ENCODE results near the gene EDN1. TPM values are rescaled to one million over a fixed set of nuclear protein-coding genes. Genes with fewer than 3 reads are reported as not detected.

EDN1 gene
- total and polyA plus RNA-seq, 7 donors: 3.9 to 9.8 (median 6.4) TPM

DNA sequence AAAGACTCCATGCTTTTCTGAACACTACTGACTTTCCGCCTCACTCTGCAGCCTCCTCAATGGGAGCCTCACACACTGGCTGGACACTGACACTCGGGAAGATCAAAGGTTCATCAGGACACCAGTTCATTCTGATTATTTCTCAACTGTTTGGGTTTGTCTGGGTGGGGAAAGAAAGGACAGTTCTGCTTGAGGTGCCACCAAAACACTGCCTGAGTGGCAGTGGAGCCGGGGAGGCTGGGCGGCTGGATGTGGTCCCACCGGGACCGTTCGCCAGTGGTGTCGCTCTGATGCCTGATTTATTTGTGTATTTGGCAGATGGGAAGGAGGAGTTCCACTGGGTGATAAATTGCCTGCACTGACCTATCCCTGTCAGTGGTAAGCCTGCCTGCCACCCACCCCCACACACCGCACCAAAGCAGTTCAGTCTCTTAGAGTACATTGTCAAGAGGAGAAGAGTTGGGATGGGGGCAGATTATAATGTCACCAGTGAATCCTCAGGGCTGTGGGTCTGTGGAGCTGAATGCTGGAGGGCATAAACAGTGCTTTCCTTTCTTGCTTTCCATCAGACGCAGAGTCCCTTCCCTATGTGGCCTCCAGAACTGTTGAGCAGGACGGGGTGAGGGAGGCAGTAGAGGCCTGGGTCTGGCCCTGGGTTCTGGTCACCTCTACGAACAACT is 49.8 kb downstream of the EDN1 start:
- DNase-seq: no peak
- TF ChIP-seq POLR2AphosphoS5 (IDR thresholded peaks at IDR 0.05) (no peak), EP300 (IDR thresholded peaks at IDR 0.05) (no peak), CTCF (IDR thresholded peaks at IDR 0.05) (no peak), POLR2A (IDR thresholded peaks at IDR 0.05) (no peak)
- Histone ChIP-seq H3K27me3 (peaks cover 0 to 4% (median 0%) of the 10 kb centered on the region in 3 donors), H3K4me1 (no peaks in the 10 kb centered on the region), H3K27ac (no peak overlapping the region), H3K4me3 (no peak overlapping the region), H3K9me3 (no peaks in the 10 kb centered on the region), H3K36me3 (no peaks in the 10 kb centered on the region)
- intact Hi-C loops (cut with DNase I): no loop called here
- WGBS, 2 donors: 86 to 90% methylated on average over 12 of the region's 12 CpGs

- peaks cover 0 to 4% (median 0%) of the 10 kb centered on the region in 3 donors for H3K27me3 ChIP-seq
- intact Hi-C loops (cut with DNase I): no loop called here
- no peaks in the 10 kb centered on the region for H3K4me1 ChIP-seq
- TF ChIP-seq POLR2AphosphoS5 (IDR thresholded peaks at IDR 0.05): no peak
- no peak for TF ChIP-seq POLR2A (IDR thresholded peaks at IDR 0.05)
- no peak for TF ChIP-seq EP300 (IDR thresholded peaks at IDR 0.05)
- no peak for TF ChIP-seq CTCF (IDR thresholded peaks at IDR 0.05)
- H3K27ac ChIP-seq: no peak overlapping the region
- no peaks in the 10 kb centered on the region for H3K36me3 ChIP-seq
- no peak overlapping the region for H3K4me3 ChIP-seq
- WGBS, 2 donors: 87 to 90% methylated on average over 6 of the region's 6 CpGs
- no peaks in the 10 kb centered on the region for H3K9me3 ChIP-seq
- DNase-seq: no peak
These were observed 50.3 kb downstream of the EDN1 start for GRCh38 chr6:12340488-12340818.

DNA sequence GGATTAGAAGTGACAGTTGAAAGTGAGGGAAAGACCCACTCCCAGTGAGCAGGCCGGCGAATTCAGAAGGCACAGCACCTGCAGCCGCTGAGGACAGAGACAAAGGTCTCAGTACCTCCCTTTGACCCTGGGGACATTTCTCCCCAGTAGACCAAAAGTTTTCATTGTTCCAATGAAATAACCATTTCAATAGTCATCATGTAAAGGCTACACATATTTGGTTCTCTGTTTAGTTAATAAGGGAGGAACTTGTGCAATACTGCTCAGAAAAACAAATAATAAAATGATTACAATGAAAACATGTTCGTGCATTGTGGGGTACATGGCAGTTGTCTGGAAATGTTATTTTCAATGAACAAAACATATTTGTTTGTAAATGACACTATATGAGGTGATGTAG is 52.5 kb downstream of the EDN1 start:
- intact Hi-C loops (cut with DNase I): no loop called here
- H3K4me1 ChIP-seq: no peaks in the 10 kb centered on the region
- no peak overlapping the region for H3K4me3 ChIP-seq
- H3K27ac ChIP-seq: no peak overlapping the region
- 17 to 76% methylated on average over 4 of the region's 4 CpGs for WGBS, 2 donors
- H3K9me3 ChIP-seq: no peaks in the 10 kb centered on the region
- DNase-seq: no peak
- H3K36me3 ChIP-seq: no peaks in the 10 kb centered on the region
- peaks cover 0 to 4% (median 0%) of the 10 kb centered on the region in 3 donors for H3K27me3 ChIP-seq
- TF ChIP-seq EP300 (IDR thresholded peaks at IDR 0.05): no peak
- no peak for TF ChIP-seq POLR2AphosphoS5 (IDR thresholded peaks at IDR 0.05)
- no peak for TF ChIP-seq POLR2A (IDR thresholded peaks at IDR 0.05)
- TF ChIP-seq CTCF (IDR thresholded peaks at IDR 0.05): no peak

DNA sequence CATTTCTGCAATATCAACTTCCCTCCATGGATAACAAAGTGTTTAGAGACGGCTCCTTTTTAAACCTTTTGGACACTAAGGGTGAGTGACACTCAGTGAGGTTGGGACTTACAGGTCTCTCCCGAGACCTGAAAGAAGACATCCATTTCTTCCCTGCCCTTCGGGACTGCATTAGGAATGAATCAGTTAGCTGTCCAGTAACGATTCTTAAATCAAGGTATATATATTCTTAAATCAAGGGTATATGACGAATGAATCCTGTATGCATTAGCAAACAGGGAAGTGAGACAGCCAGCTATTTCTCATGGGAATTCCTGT is 52.9 kb downstream of the EDN1 start:
- WGBS, 2 donors: 16 to 63% methylated on average over 5 of the region's 5 CpGs
- Histone ChIP-seq H3K4me1 (no peaks in the 10 kb centered on the region), H3K4me3 (no peak overlapping the region), H3K27ac (no peak overlapping the region), H3K27me3 (peaks cover 0 to 4% (median 0%) of the 10 kb centered on the region in 3 donors), H3K9me3 (no peaks in the 10 kb centered on the region), H3K36me3 (no peaks in the 10 kb centered on the region)
- DNase-seq: no peak
- TF ChIP-seq CTCF (IDR thresholded peaks at IDR 0.05) (no peak), EP300 (IDR thresholded peaks at IDR 0.05) (no peak), POLR2A (IDR thresholded peaks at IDR 0.05) (no peak), POLR2AphosphoS5 (IDR thresholded peaks at IDR 0.05) (no peak)
- intact Hi-C loops (cut with DNase I): no loop called here

Data from sigmoid colon (tissue), 7 donors.